Left ventricle myocardium superior (tissue), 1 donor: Measurements from ENCODE around the gene FAM240B. TPM values are rescaled to one million over a fixed set of nuclear protein-coding genes. Genes with fewer than 3 reads are reported as not detected.

Source experiments
- total RNA-seq: library from RNA; stranded (reverse); fragmentation: NEBNext Ultra II Directional; extraction: Animal tissue kit (Norgen Biotek cat#: 25700); gene quantifications from one replicate; pipeline ENCODE4 v1.2.1, GENCODE V29; 2021
- donor health status: DM: no; HTN: yes; CAD: no; lungs with severe emphysema.

FAM240B gene
- total RNA-seq, 1 donor from 2014 or later: not detected

Other genes starting within 250 kb of the FAM240B start
- gene ANKRD18A, start 99.5 kb downstream of the FAM240B start, total RNA-seq: 1.4 TPM